ENCODE results near the gene FBXL19.

FBXL19 gene

DNA sequence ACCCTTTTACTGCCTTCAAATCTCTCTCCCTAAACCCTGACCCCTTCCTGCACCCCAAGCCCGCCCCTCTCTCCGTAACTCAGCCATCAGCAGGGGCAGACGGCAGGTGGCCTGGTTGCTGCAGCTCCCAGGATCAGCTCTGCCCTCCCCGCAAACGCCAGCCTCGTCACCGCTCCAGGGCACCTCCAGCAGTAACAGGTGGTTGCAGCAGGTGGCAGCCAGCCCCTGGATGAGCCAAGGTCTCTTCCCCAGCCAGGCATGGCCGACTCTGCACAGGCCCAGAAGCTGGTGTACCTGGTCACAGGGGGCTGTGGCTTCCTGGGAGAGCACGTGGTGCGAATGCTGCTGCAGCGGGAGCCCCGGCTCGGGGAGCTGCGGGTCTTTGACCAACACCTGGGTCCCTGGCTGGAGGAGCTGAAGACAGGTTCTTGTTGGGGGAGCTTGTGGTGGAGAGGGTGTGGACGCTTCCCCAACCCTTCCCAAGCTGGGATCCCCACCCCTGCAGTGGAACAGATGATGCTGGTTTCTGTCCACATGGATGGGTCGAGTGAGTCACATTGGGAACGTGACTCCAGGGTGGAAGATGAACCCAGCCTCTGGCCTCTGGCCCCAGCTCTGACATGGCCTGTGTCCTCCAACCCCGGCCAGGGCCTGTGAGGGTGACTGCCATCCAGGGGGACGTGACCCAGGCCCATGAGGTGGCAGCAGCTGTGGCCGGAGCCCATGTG is 62.2 kb downstream of the FBXL19 start:
- TF ChIP-seq SCRT2 (tag by site-specific recombination; IDR thresholded peaks at IDR 0.05) (peak; percentile 100), SCRT1 (tag by site-specific recombination; IDR thresholded peaks at IDR 0.05; ENCODE audit: borderline replicate concordance) (peak; percentile 100), ZNF654 (tag by site-specific recombination; IDR thresholded peaks at IDR 0.05; ENCODE audit: low read depth) (no peak), ZBTB48 (tag by site-specific recombination; IDR thresholded peaks at IDR 0.05) (peak; percentile 57), ZNF341 (tag by site-specific recombination; IDR thresholded peaks at IDR 0.05; ENCODE audit: low read depth) (peak; percentile 33)
- TF ChIP-seq, protein P1, sequence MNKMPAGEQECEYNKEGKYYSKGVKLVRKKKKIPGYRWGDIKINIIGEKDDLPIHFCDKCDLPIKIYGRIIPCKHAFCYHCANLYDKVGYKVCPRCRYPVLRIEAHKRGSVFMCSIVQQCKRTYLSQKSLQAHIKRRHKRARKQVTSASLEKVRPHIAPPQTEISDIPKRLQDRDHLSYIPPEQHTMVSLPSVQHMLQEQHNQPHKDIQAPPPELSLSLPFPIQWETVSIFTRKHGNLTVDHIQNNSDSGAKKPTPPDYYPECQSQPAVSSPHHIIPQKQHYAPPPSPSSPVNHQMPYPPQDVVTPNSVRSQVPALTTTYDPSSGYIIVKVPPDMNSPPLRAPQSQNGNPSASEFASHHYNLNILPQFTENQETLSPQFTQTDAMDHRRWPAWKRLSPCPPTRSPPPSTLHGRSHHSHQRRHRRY (tag by site-specific recombination; IDR thresholded peaks at IDR 0.05), result no peak
- no peak overlapping the region for H3K4me3 ChIP-seq (ENCODE audit: low read depth, low read length)
- H3K27ac ChIP-seq (ENCODE audit: extremely low read depth, low read depth, low read length), result no peak overlapping the region
- no peaks in the 10 kb centered on the region for H3K4me1 ChIP-seq (ENCODE audit: control insufficient read depth, insufficient read depth, low read length)
- no peaks in the 10 kb centered on the region for H3K9me3 ChIP-seq (ENCODE audit: control insufficient read depth, insufficient read depth, low read depth, low read length)
- CTCF ChIA-PET, result interaction anchor here (0.6 to 4.2 kb wide), 49 partner anchors 9 to 1182 kb away, joined by 3 to 25 read pairs (median 4); partner anchors contain the start of genes ARMC5, KAT8, MVP and ZNF646
- POLR2A ChIA-PET, result interaction anchor here (0.9 to 2.9 kb wide), 8 partner anchors 12 to 195 kb away, joined by 3 to 13 read pairs (median 4); partner anchors contain the start of genes FUS, ZNF646 and ZNF668
- H3K36me3 ChIP-seq (ENCODE audit: control insufficient read depth in 2 of 2, insufficient read depth in 1 of 2, low read length in 2 of 2), result peaks cover 0 to 66% of the 10 kb centered on the region in 2 experiments; a peak in 2 of 3 replicates

DNA sequence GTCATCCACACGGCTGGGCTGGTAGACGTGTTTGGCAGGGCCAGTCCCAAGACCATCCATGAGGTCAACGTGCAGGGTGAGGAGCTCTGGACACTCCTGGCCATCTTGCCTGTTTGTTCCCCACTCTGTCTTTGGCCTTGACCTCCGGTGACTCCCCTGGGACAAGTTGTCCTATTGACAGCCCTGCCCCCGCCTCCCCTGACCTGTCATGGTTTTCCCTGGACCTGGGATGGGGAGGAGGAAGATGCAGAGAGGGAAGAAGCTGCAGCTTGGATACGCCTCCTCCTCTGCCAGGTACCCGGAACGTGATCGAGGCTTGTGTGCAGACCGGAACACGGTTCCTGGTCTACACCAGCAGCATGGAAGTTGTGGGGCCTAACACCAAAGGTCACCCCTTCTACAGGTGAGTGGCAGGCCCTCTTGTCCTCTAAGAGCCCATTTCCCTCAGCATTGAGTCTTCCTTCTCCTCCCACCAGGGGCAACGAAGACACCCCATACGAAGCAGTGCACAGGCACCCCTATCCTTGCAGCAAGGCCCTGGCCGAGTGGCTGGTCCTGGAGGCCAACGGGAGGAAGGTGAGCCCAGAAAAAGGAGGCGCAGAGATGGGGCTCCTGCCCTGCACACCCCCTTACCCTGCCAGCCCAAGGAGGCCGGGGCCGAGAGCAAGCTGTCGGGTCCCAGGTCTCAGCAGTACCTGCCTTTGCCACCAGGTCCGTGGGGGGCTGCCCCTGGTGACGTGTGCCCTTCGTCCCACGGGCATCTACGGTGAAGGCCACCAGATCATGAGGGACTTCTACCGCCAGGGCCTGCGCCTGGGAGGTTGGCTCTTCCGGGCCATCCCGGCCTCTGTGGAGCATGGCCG is 63.0 kb downstream of the FBXL19 start:
- ChIA-PET POLR2A (interaction anchor here (1.3 kb wide), 1 partner anchor 11 kb away, joined by 5 read pairs; no protein-coding TSS in a partner anchor), CTCF (interaction anchor here (0.6 to 3.1 kb wide), 27 partner anchors 8 to 1183 kb away, joined by 3 to 23 read pairs (median 4); partner anchors contain the start of genes ZNF646, ZNF668 and ZNF843)
- Histone ChIP-seq H3K27ac (ENCODE audit: extremely low read depth, low read depth, low read length) (no peak overlapping the region), H3K9me3 (ENCODE audit: control insufficient read depth, insufficient read depth, low read depth, low read length) (no peaks in the 10 kb centered on the region), H3K4me3 (ENCODE audit: low read depth, low read length) (no peak overlapping the region), H3K4me1 (ENCODE audit: control insufficient read depth, insufficient read depth, low read length) (no peaks in the 10 kb centered on the region), H3K36me3 (ENCODE audit: control insufficient read depth in 2 of 2, insufficient read depth in 1 of 2, low read length in 2 of 2) (peaks cover 0 to 58% of the 10 kb centered on the region in 2 experiments; a peak in 2 of 3 replicates)
- TF ChIP-seq ZNF791 (tag by site-specific recombination; IDR thresholded peaks at IDR 0.05), result no peak
- no peak for TF ChIP-seq GFI1B (tag by site-specific recombination; IDR thresholded peaks at IDR 0.05)
- no peak for TF ChIP-seq ZNF792 (tag by site-specific recombination; IDR thresholded peaks at IDR 0.05)
- TF ChIP-seq ZNF211 (tag by site-specific recombination; IDR thresholded peaks at IDR 0.05; ENCODE audit: low read depth), result no peak
- TF ChIP-seq, protein P2, sequence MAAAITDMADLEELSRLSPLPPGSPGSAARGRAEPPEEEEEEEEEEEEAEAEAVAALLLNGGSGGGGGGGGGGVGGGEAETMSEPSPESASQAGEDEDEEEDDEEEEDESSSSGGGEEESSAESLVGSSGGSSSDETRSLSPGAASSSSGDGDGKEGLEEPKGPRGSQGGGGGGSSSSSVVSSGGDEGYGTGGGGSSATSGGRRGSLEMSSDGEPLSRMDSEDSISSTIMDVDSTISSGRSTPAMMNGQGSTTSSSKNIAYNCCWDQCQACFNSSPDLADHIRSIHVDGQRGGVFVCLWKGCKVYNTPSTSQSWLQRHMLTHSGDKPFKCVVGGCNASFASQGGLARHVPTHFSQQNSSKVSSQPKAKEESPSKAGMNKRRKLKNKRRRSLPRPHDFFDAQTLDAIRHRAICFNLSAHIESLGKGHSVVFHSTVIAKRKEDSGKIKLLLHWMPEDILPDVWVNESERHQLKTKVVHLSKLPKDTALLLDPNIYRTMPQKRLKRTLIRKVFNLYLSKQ (tag by site-specific recombination; IDR thresholded peaks at IDR 0.05; ENCODE audit: borderline replicate concordance), result no peak
- no peak for TF ChIP-seq ZNF776 (tag by site-specific recombination; IDR thresholded peaks at IDR 0.05; ENCODE audit: borderline replicate concordance)
- no peak for TF ChIP-seq ZNF48 (tag by site-specific recombination; IDR thresholded peaks at IDR 0.05)

DNA sequence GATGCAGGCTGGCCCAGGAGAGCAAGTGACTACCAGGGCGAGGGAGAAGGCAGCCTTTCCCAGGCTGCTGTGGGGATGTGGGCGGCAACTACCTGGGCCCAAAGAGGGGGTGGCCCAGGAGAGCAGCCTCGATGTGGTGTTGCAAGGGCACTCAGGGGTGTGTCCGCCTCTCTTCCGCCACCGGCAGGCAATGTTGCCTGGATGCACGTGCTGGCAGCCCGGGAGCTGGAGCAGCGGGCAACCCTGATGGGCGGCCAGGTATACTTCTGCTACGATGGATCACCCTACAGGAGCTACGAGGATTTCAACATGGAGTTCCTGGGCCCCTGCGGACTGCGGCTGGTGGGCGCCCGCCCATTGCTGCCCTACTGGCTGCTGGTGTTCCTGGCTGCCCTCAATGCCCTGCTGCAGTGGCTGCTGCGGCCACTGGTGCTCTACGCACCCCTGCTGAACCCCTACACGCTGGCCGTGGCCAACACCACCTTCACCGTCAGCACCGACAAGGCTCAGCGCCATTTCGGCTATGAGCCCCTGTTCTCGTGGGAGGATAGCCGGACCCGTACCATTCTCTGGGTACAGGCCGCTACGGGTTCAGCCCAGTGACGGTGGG is 64.3 kb downstream of the FBXL19 start:
- H3K4me1 ChIP-seq (ENCODE audit: control insufficient read depth, insufficient read depth, low read length), result no peaks in the 10 kb centered on the region
- no peaks in the 10 kb centered on the region for H3K9me3 ChIP-seq (ENCODE audit: control insufficient read depth, insufficient read depth, low read depth, low read length)
- ChIA-PET POLR2A (no interaction called here), CTCF (interaction anchor here (0.6 to 1.2 kb wide), 3 partner anchors 330 to 1139 kb away, joined by 3 to 4 read pairs (median 4); no protein-coding TSS in a partner anchor)
- H3K27ac ChIP-seq (ENCODE audit: extremely low read depth, low read depth, low read length), result no peak overlapping the region
- H3K36me3 ChIP-seq (ENCODE audit: control insufficient read depth in 2 of 2, insufficient read depth in 1 of 2, low read length in 2 of 2), result peaks cover 0 to 45% of the 10 kb centered on the region in 2 experiments; a peak in 1 of 3 replicates
- H3K4me3 ChIP-seq (ENCODE audit: low read depth, low read length), result no peak overlapping the region
- TF ChIP-seq ZFHX2 (tag by site-specific recombination; conservative IDR thresholded peaks at IDR 0.05) (peak; percentile 38; the same call in 1 of the 2 replicates), ZNF341 (tag by site-specific recombination; IDR thresholded peaks at IDR 0.05; ENCODE audit: low read depth) (no peak), ZNF112 (tag by site-specific recombination; IDR thresholded peaks at IDR 0.05) (no peak)
